ENCODE results near the gene HGFAC.

HGFAC gene

GRCh38 chr4:3437998-3438846 is 3.5 kb upstream of the HGFAC start:
- TF ChIP-seq CTCF (IDR thresholded peaks at IDR 0.05) = no peak
- H3K27me3 ChIP-seq = no peaks in the 10 kb centered on the region
- H3K27ac ChIP-seq = no peak overlapping the region

GRCh38 chr4:3438847-3439180 is 3.0 kb upstream of the HGFAC start:
- no peak overlapping the region for H3K4me3 ChIP-seq (ENCODE audit: low read depth in 1 of 2, low read length in 1 of 2)

More at GRCh38 chr4:3437998-3438846, 3.5 kb upstream of the HGFAC start:
- Histone ChIP-seq H3K36me3 (no peaks in the 10 kb centered on the region), H3K4me3 (ENCODE audit: low read depth in 1 of 2, low read length in 1 of 2) (no peak overlapping the region), H3K4me1 (ENCODE audit: control insufficient read depth in 1 of 2, insufficient read depth in 1 of 2, low read depth in 1 of 2, low read length in 1 of 2) (no peaks in the 10 kb centered on the region), H3K9me3 (no peaks in the 10 kb centered on the region)

GRCh38 chr4:3439391-3439790 is 2.4 kb upstream of the HGFAC start:
- H3K27ac ChIP-seq = no peak overlapping the region
- H3K36me3 ChIP-seq = no peaks in the 10 kb centered on the region
- H3K27me3 ChIP-seq = no peaks in the 10 kb centered on the region
- H3K4me1 ChIP-seq (ENCODE audit: control insufficient read depth in 1 of 2, insufficient read depth in 1 of 2, low read depth in 1 of 2, low read length in 1 of 2) = no peaks in the 10 kb centered on the region
- no peak overlapping the region for H3K4me3 ChIP-seq (ENCODE audit: low read depth in 1 of 2, low read length in 1 of 2)
- TF ChIP-seq CTCF (IDR thresholded peaks at IDR 0.05) = no peak
- no peaks in the 10 kb centered on the region for H3K9me3 ChIP-seq

More at GRCh38 chr4:3438847-3439180, 3.0 kb upstream of the HGFAC start:
- Histone ChIP-seq H3K27ac (no peak overlapping the region), H3K4me1 (ENCODE audit: control insufficient read depth in 1 of 2, insufficient read depth in 1 of 2, low read depth in 1 of 2, low read length in 1 of 2) (no peaks in the 10 kb centered on the region), H3K27me3 (no peaks in the 10 kb centered on the region), H3K9me3 (no peaks in the 10 kb centered on the region), H3K36me3 (no peaks in the 10 kb centered on the region)
- TF ChIP-seq CTCF (IDR thresholded peaks at IDR 0.05) = no peak

- no peaks in the 10 kb centered on the region for H3K36me3 ChIP-seq
- H3K27ac ChIP-seq = no peak overlapping the region
- no peak overlapping the region for H3K4me3 ChIP-seq (ENCODE audit: low read depth in 1 of 2, low read length in 1 of 2)
- H3K9me3 ChIP-seq = no peaks in the 10 kb centered on the region
- H3K27me3 ChIP-seq = no peaks in the 10 kb centered on the region
- no peaks in the 10 kb centered on the region for H3K4me1 ChIP-seq (ENCODE audit: control insufficient read depth in 1 of 2, insufficient read depth in 1 of 2, low read depth in 1 of 2, low read length in 1 of 2)
- no peak for TF ChIP-seq CTCF (IDR thresholded peaks at IDR 0.05)
Observed at GRCh38 chr4:3440011-3440410, 1.8 kb upstream of the HGFAC start.

- Histone ChIP-seq H3K4me1 (ENCODE audit: control insufficient read depth in 1 of 2, insufficient read depth in 1 of 2, low read depth in 1 of 2, low read length in 1 of 2) (no peaks in the 10 kb centered on the region), H3K27ac (no peak overlapping the region), H3K36me3 (no peaks in the 10 kb centered on the region), H3K27me3 (no peaks in the 10 kb centered on the region), H3K9me3 (no peaks in the 10 kb centered on the region), H3K4me3 (ENCODE audit: low read depth in 1 of 2, low read length in 1 of 2) (no peak overlapping the region)
- TF ChIP-seq CTCF (IDR thresholded peaks at IDR 0.05) = no peak
Observed at GRCh38 chr4:3440979-3441500, 728 bp upstream of the HGFAC start.

All from neutrophil (primary cell).